ENCODE measurements around the gene POLD4. TPM values are rescaled to one million over a fixed set of nuclear protein-coding genes. Genes with fewer than 3 reads are reported as not detected.

Gene POLD4
- total and polyA plus RNA-seq, 4 donors, result 18.8 to 246 (median 86.0) TPM

- Histone ChIP-seq H3K27me3 (ENCODE audit: control insufficient read depth in 4 of 4, insufficient read depth in 4 of 4, low read length in 3 of 4) (no peaks in the 10 kb centered on the region), H3K9me3 (ENCODE audit: control insufficient read depth in 4 of 4, low read length in 3 of 4) (no peaks in the 10 kb centered on the region), H3K36me3 (ENCODE audit: control insufficient read depth in 4 of 4, insufficient read depth in 3 of 4, low read depth in 1 of 4, low read length in 3 of 4) (peaks cover 0 to 1% (median 0%) of the 10 kb centered on the region in 4 donors), H3K4me1 (ENCODE audit: control insufficient read depth in 4 of 4, insufficient read depth in 4 of 4, low read length in 3 of 4) (peaks cover 15 to 45% (median 32%) of the 10 kb centered on the region in 4 donors), H3K9ac (ENCODE audit: low read depth in 1 of 2, low read length in 2 of 2) (peak overlapping the region; percentile 6 to 17), H3K4me3 (ENCODE audit: low read depth in 1 of 3, low read length in 3 of 3) (no peak overlapping the region), H3K27ac (ENCODE audit: low read depth in 1 of 2, low read length in 2 of 2) (peak overlapping the region; percentile 97 to 99)
- no peak for DNase-seq (ENCODE audit: low spot score)
- TF ChIP-seq FOXA2 (IDR thresholded peaks at IDR 0.05) (no peak), RAD21 (IDR thresholded peaks at IDR 0.05) (no peak), TAF1 (conservative IDR thresholded peaks at IDR 0.05) (no peak), GABPA (IDR thresholded peaks at IDR 0.05 in 1 of 2, conservative IDR thresholded peaks at IDR 0.05 in 1 of 2) (no peak), HNF4G (IDR thresholded peaks at IDR 0.05) (no peak), JUND (IDR thresholded peaks at IDR 0.05) (no peak), FOXA1 (IDR thresholded peaks at IDR 0.05) (no peak), NR2F2 (IDR thresholded peaks at IDR 0.05) (no peak), HNF4A (conservative IDR thresholded peaks at IDR 0.05) (no peak)
- TF ChIP-seq, protein P1, sequence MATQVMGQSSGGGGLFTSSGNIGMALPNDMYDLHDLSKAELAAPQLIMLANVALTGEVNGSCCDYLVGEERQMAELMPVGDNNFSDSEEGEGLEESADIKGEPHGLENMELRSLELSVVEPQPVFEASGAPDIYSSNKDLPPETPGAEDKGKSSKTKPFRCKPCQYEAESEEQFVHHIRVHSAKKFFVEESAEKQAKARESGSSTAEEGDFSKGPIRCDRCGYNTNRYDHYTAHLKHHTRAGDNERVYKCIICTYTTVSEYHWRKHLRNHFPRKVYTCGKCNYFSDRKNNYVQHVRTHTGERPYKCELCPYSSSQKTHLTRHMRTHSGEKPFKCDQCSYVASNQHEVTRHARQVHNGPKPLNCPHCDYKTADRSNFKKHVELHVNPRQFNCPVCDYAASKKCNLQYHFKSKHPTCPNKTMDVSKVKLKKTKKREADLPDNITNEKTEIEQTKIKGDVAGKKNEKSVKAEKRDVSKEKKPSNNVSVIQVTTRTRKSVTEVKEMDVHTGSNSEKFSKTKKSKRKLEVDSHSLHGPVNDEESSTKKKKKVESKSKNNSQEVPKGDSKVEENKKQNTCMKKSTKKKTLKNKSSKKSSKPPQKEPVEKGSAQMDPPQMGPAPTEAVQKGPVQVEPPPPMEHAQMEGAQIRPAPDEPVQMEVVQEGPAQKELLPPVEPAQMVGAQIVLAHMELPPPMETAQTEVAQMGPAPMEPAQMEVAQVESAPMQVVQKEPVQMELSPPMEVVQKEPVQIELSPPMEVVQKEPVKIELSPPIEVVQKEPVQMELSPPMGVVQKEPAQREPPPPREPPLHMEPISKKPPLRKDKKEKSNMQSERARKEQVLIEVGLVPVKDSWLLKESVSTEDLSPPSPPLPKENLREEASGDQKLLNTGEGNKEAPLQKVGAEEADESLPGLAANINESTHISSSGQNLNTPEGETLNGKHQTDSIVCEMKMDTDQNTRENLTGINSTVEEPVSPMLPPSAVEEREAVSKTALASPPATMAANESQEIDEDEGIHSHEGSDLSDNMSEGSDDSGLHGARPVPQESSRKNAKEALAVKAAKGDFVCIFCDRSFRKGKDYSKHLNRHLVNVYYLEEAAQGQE (IDR thresholded peaks at IDR 0.05), result no peak
- TF ChIP-seq, protein P2, sequence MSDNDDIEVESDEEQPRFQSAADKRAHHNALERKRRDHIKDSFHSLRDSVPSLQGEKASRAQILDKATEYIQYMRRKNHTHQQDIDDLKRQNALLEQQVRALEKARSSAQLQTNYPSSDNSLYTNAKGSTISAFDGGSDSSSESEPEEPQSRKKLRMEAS (IDR thresholded peaks at IDR 0.05), result no peak
- TF ChIP-seq, protein P3, sequence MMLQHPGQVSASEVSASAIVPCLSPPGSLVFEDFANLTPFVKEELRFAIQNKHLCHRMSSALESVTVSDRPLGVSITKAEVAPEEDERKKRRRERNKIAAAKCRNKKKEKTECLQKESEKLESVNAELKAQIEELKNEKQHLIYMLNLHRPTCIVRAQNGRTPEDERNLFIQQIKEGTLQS (IDR thresholded peaks at IDR 0.05), result no peak
- TF ChIP-seq, protein P4, sequence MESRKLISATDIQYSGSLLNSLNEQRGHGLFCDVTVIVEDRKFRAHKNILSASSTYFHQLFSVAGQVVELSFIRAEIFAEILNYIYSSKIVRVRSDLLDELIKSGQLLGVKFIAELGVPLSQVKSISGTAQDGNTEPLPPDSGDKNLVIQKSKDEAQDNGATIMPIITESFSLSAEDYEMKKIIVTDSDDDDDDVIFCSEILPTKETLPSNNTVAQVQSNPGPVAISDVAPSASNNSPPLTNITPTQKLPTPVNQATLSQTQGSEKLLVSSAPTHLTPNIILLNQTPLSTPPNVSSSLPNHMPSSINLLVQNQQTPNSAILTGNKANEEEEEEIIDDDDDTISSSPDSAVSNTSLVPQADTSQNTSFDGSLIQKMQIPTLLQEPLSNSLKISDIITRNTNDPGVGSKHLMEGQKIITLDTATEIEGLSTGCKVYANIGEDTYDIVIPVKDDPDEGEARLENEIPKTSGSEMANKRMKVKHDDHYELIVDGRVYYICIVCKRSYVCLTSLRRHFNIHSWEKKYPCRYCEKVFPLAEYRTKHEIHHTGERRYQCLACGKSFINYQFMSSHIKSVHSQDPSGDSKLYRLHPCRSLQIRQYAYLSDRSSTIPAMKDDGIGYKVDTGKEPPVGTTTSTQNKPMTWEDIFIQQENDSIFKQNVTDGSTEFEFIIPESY (IDR thresholded peaks at IDR 0.05), result no peak
- WGBS, result 88% methylated on average over 11 of the region's 11 CpGs
These were observed 1.9 kb upstream of the POLD4 start for GRCh38 chr11:67355023-67355793.

DNA sequence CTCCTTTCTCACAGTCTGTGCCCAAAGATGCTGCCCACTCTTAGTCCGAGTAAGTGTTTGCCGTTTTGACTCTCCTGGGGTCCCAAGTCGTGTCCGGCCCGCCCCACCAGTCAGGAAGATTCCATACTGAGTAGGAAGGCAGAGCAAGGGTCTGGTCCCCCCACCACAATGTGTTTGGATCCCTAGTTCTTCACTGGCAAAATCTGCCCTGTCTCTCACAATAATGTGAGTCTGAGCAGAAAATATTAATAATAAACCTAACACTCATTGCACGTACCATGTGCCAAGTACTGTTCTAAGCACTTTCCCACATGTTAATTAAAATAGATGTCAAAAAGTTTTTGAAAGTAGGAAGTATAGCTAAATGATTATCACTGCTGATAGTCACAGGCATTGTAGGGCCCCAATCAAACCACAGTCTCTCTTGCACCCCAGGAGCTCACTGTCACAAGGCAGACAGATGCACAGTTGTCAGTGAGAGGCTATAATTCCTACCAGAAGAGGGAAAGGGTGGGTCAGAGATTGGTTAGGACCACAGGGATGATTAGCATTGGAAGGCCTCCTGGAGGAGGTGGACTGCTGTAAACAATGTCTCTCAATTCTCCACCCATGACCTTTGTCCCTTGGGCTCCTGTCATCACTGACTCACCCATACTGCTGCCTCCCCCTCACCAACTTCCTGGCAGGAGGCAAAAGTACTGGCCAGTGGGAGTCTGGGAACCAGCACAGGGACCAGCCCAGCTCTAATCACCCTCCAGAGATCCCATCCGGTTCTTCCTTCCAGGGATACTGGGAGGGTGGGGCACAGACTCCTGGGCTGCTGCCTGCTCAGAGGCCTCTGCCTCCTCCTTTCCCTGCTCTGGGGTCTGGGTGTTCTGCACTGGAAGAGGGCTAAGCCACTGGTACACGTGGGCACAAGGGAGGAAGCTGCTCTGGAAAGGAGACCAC is 1.0 kb upstream of the POLD4 start:
- Histone ChIP-seq H3K9me3 (ENCODE audit: control insufficient read depth in 4 of 4, low read length in 3 of 4) (no peaks in the 10 kb centered on the region), H3K27me3 (ENCODE audit: control insufficient read depth in 4 of 4, insufficient read depth in 4 of 4, low read length in 3 of 4) (no peaks in the 10 kb centered on the region), H3K4me1 (ENCODE audit: control insufficient read depth in 4 of 4, insufficient read depth in 4 of 4, low read length in 3 of 4) (peaks cover 15 to 45% (median 32%) of the 10 kb centered on the region in 4 donors), H3K9ac (ENCODE audit: low read depth in 1 of 2, low read length in 2 of 2) (peak overlapping the region; percentile 57 to 70), H3K36me3 (ENCODE audit: control insufficient read depth in 4 of 4, insufficient read depth in 3 of 4, low read depth in 1 of 4, low read length in 3 of 4) (peaks cover 0 to 1% (median 0%) of the 10 kb centered on the region in 4 donors), H3K27ac (ENCODE audit: low read depth in 1 of 2, low read length in 2 of 2) (peak overlapping the region; percentile 97 to 99), H3K4me3 (ENCODE audit: low read depth in 1 of 3, low read length in 3 of 3) (peak overlapping the region; percentile 39 to 83 (median 66))
- DNase-seq (ENCODE audit: low spot score), result no peak
- 28% methylated on average over 8 of the region's 8 CpGs for WGBS
- peak; percentile 97 to 99 for TF ChIP-seq JUND (IDR thresholded peaks at IDR 0.05)
- TF ChIP-seq, protein P4 (IDR thresholded peaks at IDR 0.05), result no peak
- TF ChIP-seq RXRA (IDR thresholded peaks at IDR 0.05), result peak; percentile 79 to 81
- TF ChIP-seq, protein P2 (IDR thresholded peaks at IDR 0.05), result no peak
- TF ChIP-seq EGR1 (IDR thresholded peaks at IDR 0.05; ENCODE audit: low read depth in 2 of 2), result peak; percentile 85 to 88
- no peak for TF ChIP-seq TAF1 (conservative IDR thresholded peaks at IDR 0.05)
- peak; percentile 48 for TF ChIP-seq FOXA1 (IDR thresholded peaks at IDR 0.05)
- TF ChIP-seq HNF4G (IDR thresholded peaks at IDR 0.05), result peak; percentile 83
- peak; percentile 92 to 96 for TF ChIP-seq HNF4A (conservative IDR thresholded peaks at IDR 0.05)
- TF ChIP-seq, protein P1 (IDR thresholded peaks at IDR 0.05), result peak; percentile 83
